ENCODE results near the gene LENG8.
"Not testable (repeated sequence)": the region's sequence is repeated elsewhere in the genome, so short reads cannot be mapped to it uniquely, and the experiment has no call there.

Gene LENG8

DNA sequence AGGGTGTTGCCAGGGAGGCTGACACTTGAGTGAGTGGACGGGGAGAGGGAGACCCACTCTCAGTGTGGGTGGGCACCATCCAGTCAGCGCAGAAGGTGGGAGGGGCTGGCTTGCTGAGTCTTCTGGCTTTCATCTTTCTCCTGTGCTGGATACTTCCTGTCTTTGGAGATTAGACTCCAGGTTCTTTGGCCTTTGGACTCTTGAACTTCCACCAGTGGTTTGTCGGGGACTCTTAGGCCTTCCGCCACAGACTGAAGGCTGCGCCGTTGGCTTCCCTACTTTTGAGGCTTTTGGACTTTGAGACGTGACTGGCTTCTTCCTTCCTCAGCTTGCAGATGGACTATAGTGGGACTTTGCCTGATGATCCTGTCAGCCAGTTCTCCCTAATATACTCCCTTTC lies 4.3 kb upstream of the LENG8 start:
- no peak for DNase-seq

- not testable (repeated sequence) for DNase-seq
Measured at GRCh38 chr19:54446349-54446748, 2.6 kb upstream of the LENG8 start.

GRCh38 chr19:54448040-54448773 lies 792 bp upstream of the LENG8 start:
- peak in 8 of 14 donors; percentile 23 to 72 (median 65) for DNase-seq

DNA sequence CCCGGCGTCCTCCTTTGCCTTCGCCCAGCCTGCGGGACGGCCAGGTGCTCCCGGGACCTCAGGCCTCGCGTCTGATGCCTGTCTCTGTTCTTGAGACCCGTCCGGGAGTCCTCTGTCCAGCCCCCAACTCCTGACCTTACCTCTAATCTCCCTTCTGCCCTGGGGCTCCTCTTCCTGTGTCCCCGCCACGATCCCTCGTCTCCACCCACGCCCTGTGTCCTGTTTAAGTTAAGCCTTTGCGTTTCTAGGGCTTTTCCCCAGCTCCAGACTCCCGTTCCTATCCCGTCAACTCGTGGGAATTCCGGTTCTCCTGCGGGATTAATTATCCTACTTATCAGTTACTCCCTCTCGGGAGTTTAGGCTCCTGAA lies 686 bp downstream of the LENG8 start:
- DNase-seq, result no peak

- no peak for DNase-seq
Measured at GRCh38 chr19:54451331-54451871, 2.4 kb downstream of the LENG8 start.

- DNase-seq, result no peak
Measured at GRCh38 chr19:54451997-54452396, 3.0 kb downstream of the LENG8 start.

DNA sequence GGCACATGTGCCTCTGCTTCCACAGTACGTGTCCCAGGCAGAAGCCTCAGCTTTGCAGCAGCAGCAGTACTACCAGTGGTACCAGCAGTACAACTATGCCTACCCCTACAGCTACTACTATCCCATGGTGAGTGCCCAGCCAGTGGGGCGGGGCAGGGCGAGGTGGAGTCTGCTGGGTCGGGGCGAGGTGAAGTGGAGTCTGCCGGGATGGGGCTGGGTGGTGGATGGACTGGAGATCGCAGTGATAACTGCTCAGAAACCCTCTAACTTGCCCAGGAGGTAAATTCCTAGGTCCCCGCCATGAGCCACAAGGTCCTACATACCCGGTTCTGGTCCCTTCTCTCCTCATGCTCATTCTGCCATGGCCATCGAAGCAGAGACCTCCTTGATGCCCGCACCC lies 3.6 kb downstream of the LENG8 start:
- no peak for DNase-seq

- DNase-seq, result no peak
Measured at GRCh38 chr19:54453921-54454780, 5.2 kb downstream of the LENG8 start.

DNA sequence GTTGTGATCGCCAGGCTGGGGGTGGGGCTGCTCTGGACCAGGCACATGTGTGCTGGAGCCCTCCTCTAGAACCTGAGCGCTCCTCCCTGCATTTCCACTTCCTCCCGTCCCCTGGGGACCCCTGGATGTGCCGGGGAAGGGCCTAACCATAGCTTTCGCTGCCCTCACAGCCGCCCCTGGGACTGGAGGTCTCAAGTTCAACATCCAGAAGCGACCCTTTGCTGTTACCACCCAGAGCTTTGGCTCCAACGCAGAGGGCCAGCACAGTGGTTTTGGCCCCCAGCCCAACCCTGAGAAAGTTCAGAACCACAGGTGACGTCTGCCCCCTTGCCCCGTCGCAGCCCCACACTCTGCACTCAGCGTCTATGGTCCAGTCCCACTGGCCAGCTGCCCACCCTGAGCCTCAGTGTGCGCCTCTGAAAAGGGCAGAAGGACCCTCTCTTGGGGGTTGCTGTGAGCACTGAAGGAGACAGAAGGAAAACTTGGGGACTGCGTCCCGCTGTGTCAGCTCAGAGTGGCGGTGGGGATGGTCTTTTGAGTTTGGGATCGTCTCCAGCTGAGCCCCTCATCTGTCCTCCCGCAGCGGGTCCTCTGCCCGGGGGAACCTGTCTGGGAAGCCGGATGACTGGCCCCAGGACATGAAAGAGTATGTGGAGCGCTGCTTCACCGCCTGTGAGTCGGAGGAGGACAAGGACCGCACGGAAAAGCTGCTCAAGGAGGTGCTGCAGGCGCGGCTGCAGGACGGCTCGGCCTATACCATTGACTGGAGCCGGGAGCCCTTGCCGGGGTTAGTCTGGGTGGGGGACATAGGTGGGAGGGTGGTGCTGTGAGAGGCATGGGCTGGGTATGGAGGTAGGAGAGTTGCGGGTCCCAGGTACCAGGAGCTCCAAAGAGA lies 6.0 kb downstream of the LENG8 start:
- DNase-seq, result no peak

DNA sequence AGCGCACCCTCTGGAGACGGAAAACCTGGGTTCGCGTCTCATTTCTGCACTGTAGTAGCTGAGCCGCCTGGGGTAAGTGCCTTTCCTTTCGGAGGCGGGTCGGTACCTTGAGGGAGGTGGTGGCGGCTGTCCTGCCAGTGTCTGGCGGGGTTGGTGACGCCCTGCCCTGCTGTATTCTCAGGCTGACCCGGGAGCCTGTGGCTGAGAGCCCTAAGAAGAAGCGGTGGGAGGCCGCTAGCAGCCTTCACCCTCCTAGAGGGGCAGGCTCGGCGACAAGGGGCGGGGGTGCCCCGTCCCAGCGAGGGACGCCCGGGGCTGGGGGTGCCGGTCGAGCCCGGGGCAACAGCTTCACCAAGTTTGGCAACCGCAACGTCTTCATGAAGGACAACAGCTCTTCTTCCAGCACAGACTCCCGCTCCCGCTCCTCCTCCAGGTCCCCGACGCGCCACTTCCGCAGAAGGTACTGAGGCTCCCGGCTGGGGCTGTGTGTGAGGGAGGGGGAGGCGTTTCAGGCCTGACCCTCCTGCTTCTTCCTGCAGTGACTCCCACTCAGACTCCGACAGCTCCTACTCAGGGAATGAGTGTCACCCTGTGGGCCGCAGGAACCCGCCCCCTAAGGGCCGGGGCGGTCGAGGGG lies 6.9 kb downstream of the LENG8 start:
- DNase-seq, result no peak

DNA sequence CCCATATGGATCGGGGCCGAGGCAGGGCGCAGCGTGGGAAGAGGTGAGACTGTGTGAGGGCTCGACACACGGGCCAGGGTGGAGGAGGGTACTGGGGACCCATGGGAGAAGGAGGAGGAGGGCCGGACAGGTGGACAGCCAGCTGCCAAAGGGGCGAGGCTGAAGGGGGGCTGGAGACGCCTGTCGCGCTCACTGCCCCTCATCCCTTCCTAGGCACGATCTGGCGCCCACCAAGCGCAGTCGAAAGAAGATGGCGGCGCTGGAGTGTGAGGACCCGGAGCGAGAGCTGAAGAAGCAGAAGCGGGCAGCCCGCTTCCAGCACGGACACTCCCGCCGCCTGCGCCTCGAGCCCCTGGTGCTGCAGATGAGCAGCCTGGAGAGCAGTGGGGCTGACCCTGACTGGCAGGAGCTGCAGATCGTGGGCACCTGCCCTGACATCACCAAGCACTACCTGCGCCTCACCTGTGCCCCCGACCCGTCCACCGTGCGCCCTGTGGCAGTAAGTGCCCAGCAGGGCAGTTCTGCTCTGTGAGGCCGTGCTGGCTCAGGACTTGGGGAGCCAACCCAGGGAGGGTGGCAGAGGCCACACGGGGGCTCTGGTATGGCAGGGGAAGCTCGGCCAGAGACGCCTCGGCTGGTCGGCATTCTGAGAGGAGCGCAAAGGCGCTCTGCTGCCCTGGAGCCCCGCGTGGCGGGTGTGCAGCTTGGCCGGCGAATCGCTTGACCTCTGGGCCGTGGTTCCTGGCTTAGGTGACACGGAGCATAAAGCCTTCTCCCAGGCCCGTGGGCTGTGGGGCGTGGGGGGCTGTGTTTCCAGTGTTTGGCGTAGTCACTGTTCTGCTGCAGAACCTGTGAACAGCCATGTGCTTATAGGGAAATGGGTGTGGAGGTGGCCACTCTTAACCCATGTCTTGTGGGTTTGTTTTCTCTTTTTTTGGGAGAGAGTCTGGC lies 7.7 kb downstream of the LENG8 start:
- no peak for DNase-seq

GRCh38 chr19:54457773-54458647 lies 9.0 kb downstream of the LENG8 start:
- DNase-seq, result no peak

DNA sequence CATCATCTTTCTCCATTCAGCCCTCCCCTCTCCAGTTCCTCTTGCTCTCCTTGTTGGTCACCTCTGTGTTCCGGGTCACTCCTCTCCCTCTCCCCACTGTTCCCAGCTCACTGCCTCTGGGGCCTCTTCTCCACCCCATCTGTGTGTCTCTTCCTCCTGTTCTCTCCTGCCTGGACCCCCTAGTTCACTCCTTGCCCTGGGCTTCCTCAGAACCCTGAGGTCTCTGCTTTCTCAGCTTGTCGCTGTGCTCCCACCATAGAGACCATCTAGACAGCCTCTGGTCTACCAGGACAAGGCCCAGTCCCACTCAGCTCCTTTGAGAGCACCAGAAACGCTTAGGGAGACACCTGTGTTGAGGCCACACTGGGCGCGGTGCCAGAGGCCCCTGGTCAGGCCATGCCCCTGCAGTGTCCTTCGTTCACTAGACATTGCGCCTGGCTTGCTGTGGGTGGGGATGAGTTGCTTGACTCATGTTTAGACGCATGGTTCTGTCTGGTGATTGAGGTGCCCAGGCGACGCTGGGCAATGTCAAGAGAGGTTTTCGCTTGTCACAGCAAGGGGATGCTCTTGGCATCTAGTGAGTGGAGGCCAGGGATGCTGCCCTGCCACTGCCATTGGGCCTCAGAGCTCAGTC lies 9.8 kb downstream of the LENG8 start:
- no peak for DNase-seq

DNA sequence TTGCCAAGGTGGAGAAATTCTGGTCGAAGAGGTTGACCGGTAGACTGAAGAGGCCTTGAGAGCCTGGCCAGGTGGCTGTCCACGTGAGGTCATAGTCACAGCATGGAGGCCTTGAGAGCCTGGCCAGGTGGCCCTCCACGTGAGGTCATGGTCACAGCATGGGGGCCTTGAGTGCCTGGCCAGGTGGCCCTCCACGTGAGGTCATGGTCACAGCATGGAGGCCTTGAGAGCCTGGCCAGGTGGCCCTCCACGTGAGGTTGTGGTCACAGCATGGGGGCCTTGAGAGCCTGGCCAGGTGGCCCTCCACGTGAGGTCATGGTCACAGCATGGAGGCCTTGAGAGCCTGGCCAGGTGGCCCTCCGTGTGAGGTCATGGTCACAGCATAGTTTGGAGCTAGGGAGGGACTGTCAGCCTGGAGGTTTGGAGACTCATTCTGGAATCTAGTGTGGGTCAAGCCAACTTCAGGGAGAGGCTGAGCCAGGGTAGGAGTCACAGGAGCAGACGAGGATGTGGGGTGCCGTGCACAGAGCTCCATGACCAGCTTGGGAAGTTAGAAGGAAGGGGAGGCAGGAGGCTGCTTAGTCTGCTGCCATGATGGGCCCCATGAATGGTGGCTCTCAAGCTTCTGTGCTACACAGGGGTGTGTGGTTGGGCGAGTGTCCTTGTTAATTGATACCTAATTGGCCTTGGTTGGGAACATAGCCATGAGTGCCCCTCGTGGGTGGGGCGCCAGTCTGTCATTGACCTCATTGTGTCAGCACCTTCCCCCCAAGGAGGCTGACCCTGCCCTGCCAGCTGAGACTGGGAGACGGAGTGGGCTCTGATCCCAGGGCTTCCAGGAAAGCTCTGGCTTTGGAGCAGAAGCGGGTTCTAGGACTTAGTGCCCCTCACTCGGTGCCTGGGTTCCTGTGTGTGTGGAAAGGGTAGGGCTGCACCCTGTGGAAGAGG lies 10.6 kb downstream of the LENG8 start:
- DNase-seq, result peak in 1 of 14 donors; percentile 22

DNA sequence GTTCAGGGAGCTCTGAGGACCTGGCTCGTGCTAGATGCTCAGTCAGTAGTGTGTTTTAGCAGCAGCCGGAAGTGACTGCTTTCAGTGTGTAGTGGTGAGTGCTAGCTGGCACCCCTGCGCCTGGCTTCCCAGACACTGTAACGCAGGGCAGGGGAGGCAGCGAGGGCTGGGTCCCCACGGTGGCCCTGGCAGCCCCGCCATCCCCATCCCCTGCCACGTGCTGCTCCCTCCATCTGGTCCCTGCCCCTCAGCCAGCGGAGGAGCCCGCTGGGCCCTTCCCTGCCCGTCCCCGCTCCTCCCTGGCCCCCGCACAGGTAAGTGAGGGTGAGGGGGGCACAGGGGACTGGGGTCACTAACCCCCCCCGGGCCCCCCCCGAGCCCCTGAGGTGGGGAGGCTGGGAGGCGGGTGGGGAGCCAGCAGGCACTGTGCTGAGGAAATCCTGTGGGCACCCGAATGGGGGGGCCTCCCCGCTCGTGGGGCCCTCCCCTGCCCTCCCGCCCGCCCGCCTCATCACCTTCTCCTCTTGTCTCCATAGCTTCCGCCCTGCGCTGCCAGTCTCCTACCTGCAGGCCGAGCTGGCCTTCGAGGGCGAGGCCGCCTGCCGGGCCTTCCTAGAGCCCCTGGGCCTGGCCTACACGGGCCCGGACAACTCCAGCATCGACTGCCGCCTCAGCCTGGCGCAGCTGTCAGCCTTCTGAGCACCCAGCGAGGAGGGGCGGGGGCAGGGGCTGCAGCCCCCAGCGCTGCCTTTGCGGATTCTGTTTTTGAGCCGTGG lies 11.4 kb downstream of the LENG8 start:
- DNase-seq, result no peak

GRCh38 chr19:54461210-54461609 lies 12.2 kb downstream of the LENG8 start:
- DNase-seq, result no peak

GRCh38 chr19:54461613-54462012 lies 12.6 kb downstream of the LENG8 start:
- DNase-seq, result no peak

All from C1 segment of cervical spinal cord (tissue), 14 donors.